ENCODE data around the gene NUP153. TPM values are rescaled to one million over a fixed set of nuclear protein-coding genes. Genes with fewer than 3 reads are reported as not detected.
A peak's percentile ranks its signal among the peaks of the same experiment; 100 is the strongest.
"Not testable (repeated sequence)": the region's sequence is repeated elsewhere in the genome, so short reads cannot be mapped to it uniquely, and the experiment has no call there.

NUP153 gene
- total RNA-seq: 10 to 100 TPM; 25.2 to 43.4 (median 34.6) TPM
- polyA plus RNA-seq: 10 to 100 TPM; 14.2 to 29.9 TPM
- long read RNA-seq, donor 1, partial matches to known transcripts: 6 of 6 reads
- long read RNA-seq, donor 1, other reads (novel, unspliced or antisense): 0 of 6 reads
- long read RNA-seq, donor 2, full-length matches to known transcripts: 5 of 38 reads
- long read RNA-seq, donor 2, partial matches to known transcripts: 33 of 38 reads
- long read RNA-seq, donor 2, other reads (novel, unspliced or antisense): 0 of 38 reads
- long read RNA-seq, donor 3, full-length matches to known transcripts: 18 of 41 reads
- long read RNA-seq, donor 3, partial matches to known transcripts: 8 of 41 reads
- long read RNA-seq, donor 3, other reads (novel, unspliced or antisense): 15 of 41 reads

DNA sequence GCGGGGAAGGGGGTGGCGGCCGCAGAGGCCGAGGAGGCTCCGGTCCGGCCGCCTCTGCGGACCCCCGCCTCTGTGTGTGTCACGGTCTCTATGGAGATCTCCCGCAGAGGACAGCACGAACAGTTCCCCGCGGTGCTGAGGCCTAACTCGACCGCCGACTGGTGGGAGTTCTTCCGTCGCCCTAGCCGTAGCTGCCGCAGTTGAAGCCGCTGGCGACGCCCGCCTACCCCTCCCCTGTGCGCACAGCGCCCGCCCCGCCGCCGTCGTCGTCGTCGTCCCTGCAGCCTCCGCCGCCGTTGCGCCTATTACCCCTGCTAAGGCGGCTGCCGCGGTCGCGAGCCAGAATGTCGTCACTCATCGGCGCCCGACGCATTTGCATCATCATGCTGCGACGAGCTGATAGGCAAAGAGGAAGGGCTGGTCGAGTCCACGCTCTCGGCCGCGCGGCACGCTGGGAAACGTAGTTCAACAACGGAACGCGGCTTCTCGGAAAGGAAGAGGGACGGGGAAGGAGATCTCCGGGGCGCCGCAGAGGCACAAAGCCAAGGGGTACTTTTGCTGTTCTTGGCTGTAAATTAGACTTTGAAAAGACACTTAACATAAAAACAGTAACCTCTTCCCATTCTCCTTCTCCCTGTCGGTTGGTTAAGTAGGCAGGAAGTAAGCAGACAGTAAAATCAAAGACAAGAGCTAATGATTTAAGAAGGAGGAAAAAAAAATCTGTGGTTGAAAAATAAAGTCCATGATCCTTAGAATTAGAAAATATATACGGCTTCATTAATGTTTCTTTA, at the start of gene NUP153:
NUP153 (minus strand) TSS at position 346 of the 791 bp plus-strand sequence. CDS start 538 bp downstream, outside the sequence.
- Histone ChIP-seq H3K27ac (peak within 1 kb of the TSS; percentile 98 to 99), H3K4me3 (peak within 1 kb of the TSS; percentile 92), H3K4me1 (ENCODE audit: insufficient read depth) (peaks cover 5% of the 10 kb centered on the region), H3K9me3 (no peaks in the 10 kb centered on the region), H3K27me3 (no peaks in the 10 kb centered on the region), H3K36me3 (no peaks in the 10 kb centered on the region)
- peak; percentile 97 to 100 (median 99) for DNase-seq
- WGBS, 3 donors: 0 to 1% (median 1%) methylated on average over 55 to 69 of the region's 69 CpGs
- TF ChIP-seq, protein P1, sequence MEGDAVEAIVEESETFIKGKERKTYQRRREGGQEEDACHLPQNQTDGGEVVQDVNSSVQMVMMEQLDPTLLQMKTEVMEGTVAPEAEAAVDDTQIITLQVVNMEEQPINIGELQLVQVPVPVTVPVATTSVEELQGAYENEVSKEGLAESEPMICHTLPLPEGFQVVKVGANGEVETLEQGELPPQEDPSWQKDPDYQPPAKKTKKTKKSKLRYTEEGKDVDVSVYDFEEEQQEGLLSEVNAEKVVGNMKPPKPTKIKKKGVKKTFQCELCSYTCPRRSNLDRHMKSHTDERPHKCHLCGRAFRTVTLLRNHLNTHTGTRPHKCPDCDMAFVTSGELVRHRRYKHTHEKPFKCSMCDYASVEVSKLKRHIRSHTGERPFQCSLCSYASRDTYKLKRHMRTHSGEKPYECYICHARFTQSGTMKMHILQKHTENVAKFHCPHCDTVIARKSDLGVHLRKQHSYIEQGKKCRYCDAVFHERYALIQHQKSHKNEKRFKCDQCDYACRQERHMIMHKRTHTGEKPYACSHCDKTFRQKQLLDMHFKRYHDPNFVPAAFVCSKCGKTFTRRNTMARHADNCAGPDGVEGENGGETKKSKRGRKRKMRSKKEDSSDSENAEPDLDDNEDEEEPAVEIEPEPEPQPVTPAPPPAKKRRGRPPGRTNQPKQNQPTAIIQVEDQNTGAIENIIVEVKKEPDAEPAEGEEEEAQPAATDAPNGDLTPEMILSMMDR (IDR thresholded peaks at IDR 0.05): no peak
- TF ChIP-seq POLR2A (IDR thresholded peaks at IDR 0.05) (peak; percentile 97), EP300 (IDR thresholded peaks at IDR 0.05) (peak; percentile 55)
- intact Hi-C loops (cut with DNase I): loop anchor here in 2 of 4 donors (5.0 to 10.0 kb wide), 2 partner anchors 102 to 104 kb away; partner anchors contain the start of gene FAM8A1 (in 2 of the 2)

DNA sequence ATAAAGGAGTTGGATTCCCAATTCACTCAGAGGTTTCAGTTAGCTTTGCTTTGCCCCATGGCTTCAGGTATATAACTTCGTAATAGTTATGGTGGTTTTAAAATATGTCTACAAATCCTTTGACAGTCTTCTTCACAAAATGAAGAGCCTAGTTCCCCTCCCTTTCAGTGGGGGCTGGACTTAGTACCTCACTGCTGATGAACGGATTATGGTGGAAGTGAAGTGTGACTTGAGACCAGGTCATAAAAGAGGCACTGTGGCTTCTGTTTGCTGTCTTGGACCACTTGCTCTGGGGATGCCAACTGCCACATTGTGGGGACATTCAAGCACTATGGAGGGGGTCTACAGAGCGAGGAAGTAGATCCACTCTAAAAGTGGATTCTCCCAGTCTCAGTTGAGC, 47.5 kb upstream of the NUP153 start:
- 71 to 76% (median 72%) methylated on average over 3 of the region's 3 CpGs for WGBS, 3 donors
- Histone ChIP-seq H3K27ac (no peak overlapping the region), H3K9me3 (no peaks in the 10 kb centered on the region), H3K36me3 (no peaks in the 10 kb centered on the region), H3K27me3 (no peaks in the 10 kb centered on the region), H3K4me1 (ENCODE audit: insufficient read depth) (no peaks in the 10 kb centered on the region), H3K4me3 (no peak overlapping the region)
- intact Hi-C loops (cut with DNase I): no loop called here
- DNase-seq: no peak
- TF ChIP-seq EP300 (IDR thresholded peaks at IDR 0.05): no peak

- H3K27me3 ChIP-seq; H3K4me3 ChIP-seq; intact Hi-C loops (cut with DNase I); DNase-seq; H3K36me3 ChIP-seq; H3K9me3 ChIP-seq; H3K4me1 ChIP-seq (ENCODE audit: insufficient read depth); H3K27ac ChIP-seq: not testable (repeated sequence)
- WGBS, 3 donors: 95 to 96% (median 95%) methylated on average over 34 to 35 of the region's 35 CpGs
Measured at GRCh38 chr6:17745324-17745723, 38.6 kb upstream of the NUP153 start.

DNA sequence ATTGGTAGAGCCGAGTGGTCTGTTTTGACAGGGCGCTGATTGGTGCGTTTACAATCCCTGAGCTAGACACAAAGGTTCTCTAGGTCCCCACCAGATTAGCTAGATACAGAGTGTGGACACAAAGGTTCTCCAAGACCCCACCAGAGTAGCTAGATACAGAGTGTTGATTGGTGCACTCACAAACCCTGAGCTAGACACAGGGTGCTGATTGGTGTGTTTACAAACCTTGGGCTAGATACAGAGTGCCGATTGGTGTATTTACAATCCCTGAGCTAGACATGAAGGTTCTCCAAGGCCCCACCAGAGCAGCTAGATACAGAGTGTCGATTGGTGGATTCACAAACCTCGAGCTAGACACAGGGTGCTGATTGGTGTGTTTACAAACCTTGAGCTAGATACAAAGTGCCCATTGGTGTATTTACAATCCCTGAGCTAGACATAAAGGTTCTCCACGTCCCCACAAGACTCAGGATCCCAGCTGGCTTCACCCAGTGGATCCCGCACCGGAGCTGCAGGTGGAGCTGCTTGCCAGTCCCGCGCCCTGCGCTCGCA, 38.1 kb upstream of the NUP153 start:
- WGBS, 3 donors: 92 to 97% (median 93%) methylated on average over 13 of the region's 13 CpGs
- not testable (repeated sequence) for H3K27ac ChIP-seq

GRCh38 chr6:17744019-17744756, 37.5 kb upstream of the NUP153 start:
- no peaks in the 10 kb centered on the region for H3K36me3 ChIP-seq
- TF ChIP-seq POLR2A (IDR thresholded peaks at IDR 0.05) (no peak), EP300 (IDR thresholded peaks at IDR 0.05) (no peak)
- TF ChIP-seq, protein P1 (IDR thresholded peaks at IDR 0.05): no peak
- H3K9me3 ChIP-seq: no peaks in the 10 kb centered on the region
- no peak overlapping the region for H3K27ac ChIP-seq
- no peak for DNase-seq
- no peak overlapping the region for H3K4me3 ChIP-seq
- intact Hi-C loops (cut with DNase I): no loop called here
- no peaks in the 10 kb centered on the region for H3K27me3 ChIP-seq
- 54 to 66% (median 59%) methylated on average over 11 of the region's 11 CpGs for WGBS, 3 donors
- H3K4me1 ChIP-seq (ENCODE audit: insufficient read depth): no peaks in the 10 kb centered on the region

More for the DNA sequence above, 38.1 kb upstream of the NUP153 start:
- H3K4me1 ChIP-seq (ENCODE audit: insufficient read depth); H3K36me3 ChIP-seq; H3K9me3 ChIP-seq; intact Hi-C loops (cut with DNase I); H3K4me3 ChIP-seq; DNase-seq; H3K27me3 ChIP-seq: not testable (repeated sequence)
